HepG2 (cell line): ENCODE measurements around the gene INPP4B. TPM values are rescaled to one million over a fixed set of nuclear protein-coding genes. Genes with fewer than 3 reads are reported as not detected.

ENCODE experiments used
- ATAC-seq: fragments of 200-7000 bp; cut with Tn5 transposase; 3 replicates; pipeline ENCODE4 v1.9.1; 2020; ENCODE audit warnings: mild to moderate bottlenecking, moderate library complexity
- BruUV-seq: library from RNA; stranded (reverse); fragments of 400-500 nt; replicated peaks from 2 replicates; lab custom pipeline; 2021; lab: Mats Ljungman, UMichigan
- CTCF ChIA-PET: fragments of 300-600 bp; formaldehyde crosslinking; extraction: SDS; loops from one replicate; lab custom pipeline; 2021; ENCODE audit warnings: low total read pairs, inconsistent platforms, low intra/inter-chr PET ratio; lab: Yijun Ruan, JAX
- POLR2A ChIA-PET: fragments of 350-600 bp; sonication (Branson Sonifier 250); formaldehyde crosslinking; loops from one replicate; lab custom pipeline; 2020; ENCODE audit warnings: antibody characterized with exemption, inconsistent platforms; lab: Yijun Ruan, JAX
- DNase-seq: peaks from one replicate; pipeline ENCODE4 v3.0.0-alpha.2; 2015; ENCODE audit warnings: low spot score
- FAIRE-seq: peaks from 3 replicates; lab custom pipeline; 2011; peaks lifted over from hg19 to GRCh38; lab: Jason Lieb, UNC
- H2AFZ ChIP-seq: one replicate; pipeline ENCODE4 v1.6.1; 2011; ENCODE audit warnings: low read length, inconsistent platforms
- H3K27ac ChIP-seq: fragments of 300-600 bp; 3 replicates; pipeline ENCODE4 v1.8.0; 2011; ENCODE audit warnings: mixed run types, mild to moderate bottlenecking, mixed read lengths, low read length, inconsistent platforms; ENCODE audit not compliant: insufficient read depth; ENCODE audit errors: extremely low read length
- H3K27me3 ChIP-seq, 2 experiments: fragments of 200-600 bp in 1 of 2; 2 replicates in 1 of 2; 3 replicates in 1 of 2; pipeline versions ENCODE4 v1.6.0 to v1.8.0; 2011; ENCODE audit warnings: low read length in 2 of 2, mild to moderate bottlenecking in 2 of 2, moderate library complexity in 2 of 2, inconsistent platforms in 1 of 2; ENCODE audit not compliant: insufficient read depth in 2 of 2, control insufficient read depth in 1 of 2
- H3K36me3 ChIP-seq, 2 experiments: fragments of 200-600 bp in 1 of 2; replicated peaks in 1 of 2; 2 replicates in 1 of 2; 3 replicates in 1 of 2; pipeline versions ENCODE4 v1.5.1 to v1.8.0; 2011; ENCODE audit warnings: low read length in 2 of 2, inconsistent platforms in 1 of 2; ENCODE audit not compliant: insufficient read depth in 2 of 2, control insufficient read depth in 1 of 2
- H3K4me1 ChIP-seq: 2 replicates; pipeline ENCODE4 v1.5.1; 2012; ENCODE audit warnings: low read length, inconsistent platforms; ENCODE audit not compliant: insufficient read depth
- H3K4me2 ChIP-seq: 2 replicates; pipeline ENCODE4 v1.6.0; 2011; ENCODE audit warnings: low read depth, low read length, inconsistent platforms
- H3K4me3 ChIP-seq, 3 experiments: fragments of 200-600 bp in 1 of 3; sonication (generic), shearing (Covaris generic) in 1 of 3; replicated peaks in 1 of 3; 2 replicates each; pipeline ENCODE4 v1.5.1; 2011 to 2016; ENCODE audit warnings: low read length in 3 of 3, inconsistent platforms in 2 of 3, low read depth in 2 of 3, mild to moderate bottlenecking in 2 of 3, control low read depth in 1 of 3, mixed read lengths in 1 of 3; ENCODE audit not compliant: insufficient read depth in 1 of 3
- H3K79me2 ChIP-seq: one replicate; pipeline ENCODE4 v1.6.1; 2011; ENCODE audit warnings: low read length, inconsistent platforms; ENCODE audit not compliant: insufficient read depth
- H3K9ac ChIP-seq: 2 replicates; pipeline ENCODE4 v1.6.0; 2011; ENCODE audit warnings: mild to moderate bottlenecking, low read depth, low read length, inconsistent platforms; ENCODE audit not compliant: insufficient read depth
- H3K9me3 ChIP-seq: 2 replicates; pipeline ENCODE4 v1.5.1; 2012; ENCODE audit warnings: mild to moderate bottlenecking, low read length
- H4K20me1 ChIP-seq: 2 replicates; pipeline ENCODE4 v1.6.0; 2011; ENCODE audit warnings: inconsistent platforms, mild to moderate bottlenecking, low read length, moderate library complexity; ENCODE audit not compliant: insufficient read depth
- ERF ChIP-seq: IDR thresholded peaks from 2 replicates; pipeline ENCODE4 v1.6.1; 2018; ENCODE audit warnings: missing biosample characterization, missing genetic modification reagents
- HDAC6 ChIP-seq: fragments of 200-600 bp; sonication (generic); IDR thresholded peaks from 2 replicates; pipeline ENCODE4 v1.7.0; 2017; ENCODE audit warnings: mild to moderate bottlenecking, antibody characterized with exemption, low read length, low read depth
- HIC2 ChIP-seq: sonication (generic); formaldehyde crosslinking; IDR thresholded peaks from 2 replicates; pipeline ENCODE4 v1.9.0; 2022; ENCODE audit warnings: low read depth, missing genetic modification reagents
- MXI1 ChIP-seq: IDR thresholded peaks from 3 replicates; pipeline ENCODE4 v1.6.1; 2012; ENCODE audit warnings: low read depth, low read length, inconsistent platforms, borderline replicate concordance
- NFE2L2 ChIP-seq: fragments of 150-350 bp; IDR thresholded peaks from 2 replicates; pipeline ENCODE4 v1.6.1; 2014; ENCODE audit warnings: low read length
- ZBED4 ChIP-seq: sonication (generic); formaldehyde crosslinking; IDR thresholded peaks from 2 replicates; pipeline ENCODE4 v1.4.0; 2020; ENCODE audit warnings: missing genetic modification reagents, borderline replicate concordance
- ZFAT ChIP-seq: sonication (generic); formaldehyde crosslinking; conservative IDR thresholded peaks from 2 replicates; pipeline ENCODE4 v1.8.1; 2023; ENCODE audit warnings: missing genetic modification reagents, inconsistent platforms
- ZFY ChIP-seq: sonication (generic); formaldehyde crosslinking; IDR thresholded peaks from 2 replicates; pipeline ENCODE4 v1.4.0; 2020; ENCODE audit warnings: missing genetic modification reagents
- ZNF350 ChIP-seq: sonication (generic); formaldehyde crosslinking; IDR thresholded peaks from 2 replicates; pipeline ENCODE4 v1.4.0; 2020; ENCODE audit warnings: mild to moderate bottlenecking, low read depth, missing genetic modification reagents, borderline replicate concordance
- ZNF564 ChIP-seq: sonication (generic); formaldehyde crosslinking; IDR thresholded peaks from 2 replicates; pipeline ENCODE4 v1.8.1; 2023; ENCODE audit warnings: mild to moderate bottlenecking, missing genetic modification reagents
- ZNF780A ChIP-seq: sonication (generic); formaldehyde crosslinking; IDR thresholded peaks from 2 replicates; pipeline ENCODE4 v1.8.0; 2022; ENCODE audit warnings: mild to moderate bottlenecking, missing genetic modification reagents, moderate library complexity
- ZNF883 ChIP-seq: sonication (generic); formaldehyde crosslinking; IDR thresholded peaks from 2 replicates; pipeline ENCODE4 v1.5.1; 2020; ENCODE audit warnings: mild to moderate bottlenecking, missing genetic modification reagents; ENCODE audit errors: not compliant biosample characterization
- WGBS: methylation state at CpG from one replicate; pipeline ENCODE4 v1.1.6; 2017; ENCODE audit warnings: low lambda C conversion rate; 5-methylcytosine and 5-hydroxymethylcytosine counted together
- in situ Hi-C: cut with HindIII; loops from 2 replicates; pipeline ENCODE4 v1.10.0; 2017; ENCODE audit warnings: low pct_unique_long_range_greater_than_20kb; ENCODE audit not compliant: extremely low pct_ligation_motif_present
- intact Hi-C: fragments of 100-400 bp; cut with micrococcal nuclease; formaldehyde crosslinking; loops from one replicate; pipeline ENCODE4 v1.10.0; 2022; ENCODE audit not compliant: unreplicated experiment
- polyA plus RNA-seq, 8 experiments: library from polyadenylated mRNA; depleted of rRNA in 3 of 8; stranded (reverse) in 7 of 8; unstranded in 1 of 8; fragments of >200 nt; fragmentation: Illumina TruSeq in 4 of 8; extraction: Trizol in 4 of 8; gene quantifications; 2 replicates each; pipeline versions ENCODE4 v1.2.1 to v1.2.3, GENCODE V29; 2011 to 2016; ENCODE audit warnings: low read depth in 4 of 8, missing spikeins in 1 of 8, mixed read lengths in 1 of 8; ENCODE audit not compliant: insufficient read depth in 1 of 8
- total RNA-seq, 5 experiments: library from RNA; depleted of rRNA; stranded (reverse); fragments of >200 nt; fragmentation: Illumina TruSeq; extraction: Trizol; gene quantifications; 2 replicates each; pipeline ENCODE4 v1.2.3, GENCODE V29; 2016; ENCODE audit warnings: low read depth in 1 of 5
- TF ChIP-seq, protein P1 (sequence below): sonication (generic); formaldehyde crosslinking; IDR thresholded peaks from 2 replicates; pipeline ENCODE4 v1.9.0; 2021; ENCODE audit warnings: missing genetic modification reagents, borderline replicate concordance
- TF ChIP-seq, protein P2 (sequence below): sonication (generic); formaldehyde crosslinking; IDR thresholded peaks from 2 replicates; pipeline ENCODE4 v1.5.0; 2020; ENCODE audit warnings: mild to moderate bottlenecking, missing genetic modification reagents

The INPP4B gene
- total and polyA plus RNA-seq, 2 of the 13 experiments (the other 11 are each of a cell fraction or from before 2014, with no cell fraction given): not detected

GRCh38 chr4:142607976-142608375, 238.1 kb downstream of the INPP4B start:
- Histone ChIP-seq H3K36me3 (no peaks in the 10 kb centered on the region), H3K4me3 (no peak overlapping the region), H3K9me3 (peaks cover 74% of the 10 kb centered on the region), H3K4me2 (no peak overlapping the region), H3K27ac (no peak overlapping the region), H3K27me3 (no peaks in the 10 kb centered on the region), H3K9ac (no peak overlapping the region), H3K79me2 (no peaks in the 10 kb centered on the region), H2AFZ (no peak overlapping the region), H4K20me1 (no peaks in the 10 kb centered on the region), H3K4me1 (no peaks in the 10 kb centered on the region)
- in situ Hi-C loops (no loop called here), intact Hi-C loops (no loop called here)
- POLR2A ChIA-PET: no interaction called here
- WGBS: 3% methylated on average over 1 of the region's 1 CpG
- ATAC-seq: no peak
- CTCF ChIA-PET: no interaction called here
- no TSS peak for BruUV-seq
- DNase-seq: no peak
- FAIRE-seq: no peak
- TF ChIP-seq ZBED4 (CRISPR knock-in tag): no peak
- TF ChIP-seq, protein P1, sequence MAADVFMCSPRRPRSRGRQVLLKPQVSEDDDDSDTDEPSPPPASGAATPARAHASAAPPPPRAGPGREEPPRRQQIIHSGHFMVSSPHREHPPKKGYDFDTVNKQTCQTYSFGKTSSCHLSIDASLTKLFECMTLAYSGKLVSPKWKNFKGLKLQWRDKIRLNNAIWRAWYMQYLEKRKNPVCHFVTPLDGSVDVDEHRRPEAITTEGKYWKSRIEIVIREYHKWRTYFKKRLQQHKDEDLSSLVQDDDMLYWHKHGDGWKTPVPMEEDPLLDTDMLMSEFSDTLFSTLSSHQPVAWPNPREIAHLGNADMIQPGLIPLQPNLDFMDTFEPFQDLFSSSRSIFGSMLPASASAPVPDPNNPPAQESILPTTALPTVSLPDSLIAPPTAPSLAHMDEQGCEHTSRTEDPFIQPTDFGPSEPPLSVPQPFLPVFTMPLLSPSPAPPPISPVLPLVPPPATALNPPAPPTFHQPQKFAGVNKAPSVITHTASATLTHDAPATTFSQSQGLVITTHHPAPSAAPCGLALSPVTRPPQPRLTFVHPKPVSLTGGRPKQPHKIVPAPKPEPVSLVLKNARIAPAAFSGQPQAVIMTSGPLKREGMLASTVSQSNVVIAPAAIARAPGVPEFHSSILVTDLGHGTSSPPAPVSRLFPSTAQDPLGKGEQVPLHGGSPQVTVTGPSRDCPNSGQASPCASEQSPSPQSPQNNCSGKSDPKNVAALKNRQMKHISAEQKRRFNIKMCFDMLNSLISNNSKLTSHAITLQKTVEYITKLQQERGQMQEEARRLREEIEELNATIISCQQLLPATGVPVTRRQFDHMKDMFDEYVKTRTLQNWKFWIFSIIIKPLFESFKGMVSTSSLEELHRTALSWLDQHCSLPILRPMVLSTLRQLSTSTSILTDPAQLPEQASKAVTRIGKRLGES (CRISPR knock-in tag): no peak
- TF ChIP-seq ZNF564 (CRISPR knock-in tag): no peak
- TF ChIP-seq ZFY (CRISPR knock-in tag): no peak
- no peak for TF ChIP-seq MXI1
- no peak for TF ChIP-seq HIC2 (CRISPR knock-in tag)
- no peak for TF ChIP-seq ZFAT
- TF ChIP-seq ZNF883 (CRISPR knock-in tag): no peak
- TF ChIP-seq NFE2L2: no peak
- no peak for TF ChIP-seq ERF (CRISPR knock-in tag)
- TF ChIP-seq, protein P2, sequence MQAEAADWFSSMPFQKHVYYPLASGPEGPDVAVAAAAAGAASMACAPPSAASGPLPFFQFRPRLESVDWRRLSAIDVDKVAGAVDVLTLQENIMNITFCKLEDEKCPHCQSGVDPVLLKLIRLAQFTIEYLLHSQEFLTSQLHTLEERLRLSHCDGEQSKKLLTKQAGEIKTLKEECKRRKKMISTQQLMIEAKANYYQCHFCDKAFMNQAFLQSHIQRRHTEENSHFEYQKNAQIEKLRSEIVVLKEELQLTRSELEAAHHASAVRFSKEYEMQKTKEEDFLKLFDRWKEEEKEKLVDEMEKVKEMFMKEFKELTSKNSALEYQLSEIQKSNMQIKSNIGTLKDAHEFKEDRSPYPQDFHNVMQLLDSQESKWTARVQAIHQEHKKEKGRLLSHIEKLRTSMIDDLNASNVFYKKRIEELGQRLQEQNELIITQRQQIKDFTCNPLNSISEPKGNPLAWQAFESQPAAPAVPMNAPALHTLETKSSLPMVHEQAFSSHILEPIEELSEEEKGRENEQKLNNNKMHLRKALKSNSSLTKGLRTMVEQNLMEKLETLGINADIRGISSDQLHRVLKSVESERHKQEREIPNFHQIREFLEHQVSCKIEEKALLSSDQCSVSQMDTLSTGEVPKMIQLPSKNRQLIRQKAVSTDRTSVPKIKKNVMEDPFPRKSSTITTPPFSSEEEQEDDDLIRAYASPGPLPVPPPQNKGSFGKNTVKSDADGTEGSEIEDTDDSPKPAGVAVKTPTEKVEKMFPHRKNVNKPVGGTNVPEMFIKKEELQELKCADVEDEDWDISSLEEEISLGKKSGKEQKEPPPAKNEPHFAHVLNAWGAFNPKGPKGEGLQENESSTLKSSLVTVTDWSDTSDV (CRISPR knock-in tag): no peak
- no peak for TF ChIP-seq ZNF780A (CRISPR knock-in tag)
- TF ChIP-seq ZNF350 (CRISPR knock-in tag): no peak
- no peak for TF ChIP-seq HDAC6
